Measurements from ENCODE around the gene SH3GL3.

The SH3GL3 gene

GRCh38 chr15:83546512-83546888, 99.4 kb downstream of the SH3GL3 start:
- no peak overlapping the region for H3K4me3 ChIP-seq (ENCODE audit: control insufficient read depth, low read depth, low read length)
- DNase-seq (ENCODE audit: low read depth): no peak
- TF ChIP-seq, protein P1, sequence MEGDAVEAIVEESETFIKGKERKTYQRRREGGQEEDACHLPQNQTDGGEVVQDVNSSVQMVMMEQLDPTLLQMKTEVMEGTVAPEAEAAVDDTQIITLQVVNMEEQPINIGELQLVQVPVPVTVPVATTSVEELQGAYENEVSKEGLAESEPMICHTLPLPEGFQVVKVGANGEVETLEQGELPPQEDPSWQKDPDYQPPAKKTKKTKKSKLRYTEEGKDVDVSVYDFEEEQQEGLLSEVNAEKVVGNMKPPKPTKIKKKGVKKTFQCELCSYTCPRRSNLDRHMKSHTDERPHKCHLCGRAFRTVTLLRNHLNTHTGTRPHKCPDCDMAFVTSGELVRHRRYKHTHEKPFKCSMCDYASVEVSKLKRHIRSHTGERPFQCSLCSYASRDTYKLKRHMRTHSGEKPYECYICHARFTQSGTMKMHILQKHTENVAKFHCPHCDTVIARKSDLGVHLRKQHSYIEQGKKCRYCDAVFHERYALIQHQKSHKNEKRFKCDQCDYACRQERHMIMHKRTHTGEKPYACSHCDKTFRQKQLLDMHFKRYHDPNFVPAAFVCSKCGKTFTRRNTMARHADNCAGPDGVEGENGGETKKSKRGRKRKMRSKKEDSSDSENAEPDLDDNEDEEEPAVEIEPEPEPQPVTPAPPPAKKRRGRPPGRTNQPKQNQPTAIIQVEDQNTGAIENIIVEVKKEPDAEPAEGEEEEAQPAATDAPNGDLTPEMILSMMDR (IDR thresholded peaks at IDR 0.05; ENCODE audit: control insufficient read depth, insufficient read depth, low read depth, low read length, missing control alignments): no peak

- TF ChIP-seq, protein P1 (IDR thresholded peaks at IDR 0.05; ENCODE audit: control insufficient read depth, insufficient read depth, low read depth, low read length, missing control alignments): no peak
- H3K4me3 ChIP-seq (ENCODE audit: control insufficient read depth, low read depth, low read length): no peak overlapping the region
- no peak for DNase-seq (ENCODE audit: low read depth)
These were observed 100.0 kb downstream of the SH3GL3 start for GRCh38 chr15:83547168-83547567.

GRCh38 chr15:83549623-83550022, 102.5 kb downstream of the SH3GL3 start:
- TF ChIP-seq, protein P1 (IDR thresholded peaks at IDR 0.05; ENCODE audit: control insufficient read depth, insufficient read depth, low read depth, low read length, missing control alignments): no peak
- DNase-seq (ENCODE audit: low read depth): no peak
- H3K4me3 ChIP-seq (ENCODE audit: control insufficient read depth, low read depth, low read length): no peak overlapping the region

DNA sequence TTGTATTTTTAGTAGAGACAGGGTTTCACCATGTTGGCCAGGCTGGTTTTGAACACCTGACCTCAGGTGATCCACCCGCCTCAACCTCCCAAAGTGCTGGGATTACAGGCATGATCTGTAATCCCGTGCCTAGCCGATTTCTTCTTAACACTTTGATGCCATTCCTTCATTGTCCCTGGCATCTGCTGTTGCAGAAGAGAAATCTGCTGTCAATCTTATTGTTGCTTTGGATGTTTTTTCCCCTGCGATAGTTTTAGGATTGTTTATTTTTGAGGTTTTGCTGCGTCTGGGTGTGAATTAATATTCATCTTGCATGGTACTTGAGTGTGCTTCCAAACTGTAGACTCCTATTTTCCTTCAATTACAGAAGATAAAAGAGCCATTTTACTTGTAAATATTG, 107.4 kb downstream of the SH3GL3 start:
- TF ChIP-seq, protein P1 (IDR thresholded peaks at IDR 0.05; ENCODE audit: control insufficient read depth, insufficient read depth, low read depth, low read length, missing control alignments): no peak
- no peak for DNase-seq (ENCODE audit: low read depth)
- no peak overlapping the region for H3K4me3 ChIP-seq (ENCODE audit: control insufficient read depth, low read depth, low read length)

GRCh38 chr15:83555383-83555782, 108.2 kb downstream of the SH3GL3 start:
- H3K4me3 ChIP-seq (ENCODE audit: control insufficient read depth, low read depth, low read length): no peak overlapping the region
- TF ChIP-seq, protein P1 (IDR thresholded peaks at IDR 0.05; ENCODE audit: control insufficient read depth, insufficient read depth, low read depth, low read length, missing control alignments): no peak
- no peak for DNase-seq (ENCODE audit: low read depth)

- no peak for DNase-seq (ENCODE audit: low read depth)
- TF ChIP-seq, protein P1 (IDR thresholded peaks at IDR 0.05; ENCODE audit: control insufficient read depth, insufficient read depth, low read depth, low read length, missing control alignments): no peak
- H3K4me3 ChIP-seq (ENCODE audit: control insufficient read depth, low read depth, low read length): no peak overlapping the region
These were observed 108.9 kb downstream of the SH3GL3 start for GRCh38 chr15:83556068-83556467.

- DNase-seq (ENCODE audit: low read depth): no peak
- TF ChIP-seq, protein P1 (IDR thresholded peaks at IDR 0.05; ENCODE audit: control insufficient read depth, insufficient read depth, low read depth, low read length, missing control alignments): no peak
- H3K4me3 ChIP-seq (ENCODE audit: control insufficient read depth, low read depth, low read length): no peak overlapping the region
These were observed 109.6 kb downstream of the SH3GL3 start for GRCh38 chr15:83556754-83557153.

All from AG09309 (cell line).